NOMO-1 (cell line): ENCODE data around the gene OR8G1.
"Not testable (repeated sequence)": the region's sequence is repeated elsewhere in the genome, so short reads cannot be mapped to it uniquely, and the experiment has no call there.

Experiments used
- DNase-seq, 2 experiments: peaks; one replicate each; lab custom pipeline; 2025; ENCODE audit not compliant: unreplicated experiment in 2 of 2; lab: John Stamatoyannopoulos, UW

The OR8G1 gene

GRCh38 chr11:124233376-124233775 is 7.5 kb upstream of the OR8G1 start:
- DNase-seq = no peak

DNA sequence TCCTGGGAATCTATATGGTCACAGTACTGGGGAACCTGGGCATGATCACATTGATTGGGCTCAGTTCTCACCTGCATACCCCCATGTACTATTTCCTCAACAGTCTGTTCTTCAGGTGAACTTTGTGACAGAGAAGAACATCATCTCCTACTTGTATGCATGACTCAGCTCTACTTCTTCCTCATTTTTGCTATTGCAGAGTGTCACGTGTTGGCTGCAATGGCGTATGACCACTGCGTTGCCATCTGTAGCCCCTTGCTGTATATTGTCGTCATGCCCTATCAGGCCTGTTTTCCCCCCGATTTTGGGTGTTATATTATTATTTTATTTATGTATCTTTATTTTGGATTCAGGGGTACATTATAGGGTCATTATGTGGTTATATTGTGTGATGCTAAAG is 2.4 kb upstream of the OR8G1 start:
- DNase-seq = peak; percentile 29 to 45

GRCh38 chr11:124249869-124250268 is 9.0 kb downstream of the OR8G1 start:
- peak in 1 of 2 experiments; percentile 22 for DNase-seq

DNA sequence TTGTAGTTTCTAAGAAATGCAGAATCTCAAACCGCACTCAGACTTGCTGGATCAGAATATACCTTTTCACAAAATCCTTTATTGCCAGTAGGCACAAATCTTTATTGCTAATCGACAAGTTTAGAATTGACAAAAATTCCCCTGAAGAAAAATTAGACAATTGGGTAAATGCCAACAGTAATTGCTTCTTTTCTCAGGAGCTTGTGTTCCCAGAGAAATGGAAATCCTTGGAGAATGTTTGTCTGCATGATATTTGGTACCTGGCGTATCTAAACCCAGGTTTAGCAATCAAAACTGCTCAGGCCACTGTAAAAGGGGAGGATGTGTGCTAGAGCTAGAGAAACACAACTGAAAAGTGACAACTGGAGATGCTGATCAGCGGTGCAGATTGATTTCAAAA is 15.2 kb downstream of the OR8G1 start, which contains the start of gene OR8G5:
Gene OR8G5, plus strand, starts transcription at position 301 of the 400 bp plus-strand sequence. CDS start 8,556 bp downstream, outside the sequence.
- no peak for DNase-seq

DNA sequence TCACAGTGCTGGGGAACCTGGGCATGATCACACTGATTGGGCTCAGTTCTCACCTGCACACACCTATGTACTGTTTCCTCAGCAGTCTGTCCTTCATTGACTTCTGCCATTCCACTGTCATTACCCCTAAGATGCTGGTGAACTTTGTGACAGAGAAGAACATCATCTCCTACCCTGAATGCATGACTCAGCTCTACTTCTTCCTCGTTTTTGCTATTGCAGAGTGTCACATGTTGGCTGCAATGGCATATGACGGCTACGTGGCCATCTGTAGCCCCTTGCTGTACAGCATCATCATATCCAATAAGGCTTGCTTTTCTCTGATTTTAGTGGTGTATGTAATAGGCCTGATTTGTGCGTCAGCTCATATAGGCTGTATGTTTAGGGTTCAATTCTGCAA is 24.1 kb downstream of the OR8G1 start:
- peak in 1 of 2 experiments; percentile 6 for DNase-seq

DNA sequence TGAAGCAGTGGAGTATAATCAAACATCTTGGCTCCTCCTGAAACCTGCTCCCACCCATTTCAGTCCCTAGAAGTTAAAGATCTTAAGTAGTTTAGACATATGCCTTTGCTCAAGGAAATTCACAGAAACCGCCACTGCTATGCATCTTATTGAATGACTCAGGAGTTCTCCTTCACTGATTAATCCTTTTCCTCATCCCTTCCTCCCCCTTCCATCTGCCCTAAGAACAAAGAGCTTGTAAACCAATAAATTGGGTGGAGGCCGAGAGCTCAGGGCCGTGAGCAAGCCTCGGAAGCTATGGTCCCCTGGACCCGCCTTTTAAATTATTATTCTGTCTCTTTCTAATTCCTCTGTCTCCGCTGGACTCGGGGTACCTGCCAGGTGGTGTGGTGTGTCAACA is 30.0 kb downstream of the OR8G1 start:
- DNase-seq = not testable (repeated sequence)

GRCh38 chr11:124274000-124274399 is 33.1 kb downstream of the OR8G1 start:
- DNase-seq = no peak

DNA sequence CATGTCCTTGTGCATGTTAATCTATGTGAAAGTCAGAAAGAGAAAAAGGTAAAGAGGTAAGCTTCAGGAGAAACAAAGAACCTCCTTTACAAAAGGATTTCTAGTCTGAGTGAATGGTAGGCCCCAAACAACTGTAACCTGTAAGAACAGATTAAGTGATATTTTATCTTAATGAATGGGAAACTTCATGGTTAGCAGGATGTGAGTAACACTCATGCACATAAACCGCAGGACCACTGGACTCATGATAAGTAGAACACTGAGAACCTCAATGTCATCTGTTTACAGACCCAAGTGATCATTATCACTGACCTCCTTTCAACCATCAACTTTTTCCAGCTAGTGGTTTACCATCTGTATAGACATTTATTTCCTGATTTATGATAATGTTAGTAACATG is 35.2 kb downstream of the OR8G1 start:
- peak in 1 of 2 experiments; percentile 29 for DNase-seq

- no peak for DNase-seq
Measured at GRCh38 chr11:124277207-124277606, 36.3 kb downstream of the OR8G1 start.

DNA sequence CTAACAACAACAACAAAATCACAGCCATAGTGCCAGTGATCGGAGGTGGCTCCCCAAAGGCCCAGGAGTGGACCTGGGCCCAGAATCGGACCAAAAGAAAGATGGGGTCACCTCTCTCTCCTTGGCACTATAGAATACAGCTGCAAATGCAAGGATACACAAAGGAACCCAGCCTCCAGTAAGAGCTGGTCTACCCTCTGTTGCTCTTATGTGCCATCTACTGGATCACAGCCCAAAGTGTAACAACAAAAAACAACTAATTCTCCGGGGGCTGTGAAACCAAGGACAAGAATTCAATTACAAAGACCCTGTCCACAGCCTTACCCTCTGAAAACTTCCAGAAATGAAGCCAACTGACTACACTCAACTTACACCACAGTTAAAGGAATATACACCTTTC is 36.9 kb downstream of the OR8G1 start:
- no peak for DNase-seq

GRCh38 chr11:124278261-124278660 is 37.4 kb downstream of the OR8G1 start:
- no peak for DNase-seq

GRCh38 chr11:124285610-124286344 is 44.9 kb downstream of the OR8G1 start:
- DNase-seq = no peak

GRCh38 chr11:124294687-124295086 is 53.8 kb downstream of the OR8G1 start:
- peak; percentile 46 to 79 for DNase-seq

DNA sequence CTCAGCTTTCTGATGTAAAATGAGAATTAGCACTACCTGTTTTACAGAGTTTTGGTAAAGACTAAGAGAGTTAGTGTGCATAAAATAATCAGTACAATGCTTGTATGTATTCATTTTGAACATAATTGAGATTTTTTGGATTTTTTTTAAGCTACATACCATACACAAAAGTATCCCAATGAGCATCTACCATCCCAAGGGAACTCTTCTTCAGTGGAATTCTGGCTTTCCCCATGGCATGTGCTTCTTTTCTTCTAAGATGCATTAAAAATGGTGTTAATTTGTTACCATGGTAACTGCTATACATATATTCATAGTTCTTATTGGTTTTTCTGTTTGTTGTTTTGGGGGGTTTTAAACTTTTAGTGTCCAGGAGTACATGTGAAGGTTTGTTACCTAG is 55.1 kb downstream of the OR8G1 start:
- DNase-seq = no peak

DNA sequence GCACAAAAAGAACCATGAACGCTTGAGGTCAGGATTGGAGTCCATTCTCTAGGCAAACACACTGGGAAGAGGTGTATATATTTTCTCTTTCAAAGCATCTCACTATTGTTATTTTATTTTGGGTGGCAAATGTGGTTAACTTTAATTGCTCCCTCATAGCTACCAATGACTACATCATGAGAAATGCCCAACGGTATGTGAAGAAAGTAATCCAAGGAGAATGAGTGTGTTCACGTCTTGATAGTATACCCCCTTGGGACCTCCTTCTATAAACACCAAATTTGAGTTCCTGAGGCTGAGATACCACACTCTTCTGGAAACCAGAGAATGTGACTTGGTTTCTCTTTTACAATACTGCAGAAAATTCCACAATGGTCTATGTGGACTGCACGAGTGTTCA is 57.0 kb downstream of the OR8G1 start:
- no peak for DNase-seq

DNA sequence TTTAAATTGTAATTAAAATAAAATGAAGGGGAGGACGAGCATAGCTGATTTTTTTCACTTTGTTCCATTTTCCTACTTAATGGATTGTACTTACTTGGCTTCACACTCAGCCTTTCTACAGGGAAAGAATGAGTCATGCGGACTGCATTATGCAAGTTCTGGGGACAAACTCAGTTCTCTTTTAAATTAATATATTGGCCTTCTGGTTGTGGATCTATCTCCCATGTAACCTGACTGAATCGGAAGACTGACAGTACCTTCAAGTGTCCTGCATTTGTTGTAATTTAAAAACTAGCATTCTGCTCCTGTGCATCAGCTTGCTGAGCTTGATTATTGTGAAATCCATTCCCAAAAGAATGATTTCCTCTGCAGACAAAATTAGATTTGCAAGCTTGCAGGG is 60.7 kb downstream of the OR8G1 start:
- DNase-seq = peak in 1 of 2 experiments; percentile 41

DNA sequence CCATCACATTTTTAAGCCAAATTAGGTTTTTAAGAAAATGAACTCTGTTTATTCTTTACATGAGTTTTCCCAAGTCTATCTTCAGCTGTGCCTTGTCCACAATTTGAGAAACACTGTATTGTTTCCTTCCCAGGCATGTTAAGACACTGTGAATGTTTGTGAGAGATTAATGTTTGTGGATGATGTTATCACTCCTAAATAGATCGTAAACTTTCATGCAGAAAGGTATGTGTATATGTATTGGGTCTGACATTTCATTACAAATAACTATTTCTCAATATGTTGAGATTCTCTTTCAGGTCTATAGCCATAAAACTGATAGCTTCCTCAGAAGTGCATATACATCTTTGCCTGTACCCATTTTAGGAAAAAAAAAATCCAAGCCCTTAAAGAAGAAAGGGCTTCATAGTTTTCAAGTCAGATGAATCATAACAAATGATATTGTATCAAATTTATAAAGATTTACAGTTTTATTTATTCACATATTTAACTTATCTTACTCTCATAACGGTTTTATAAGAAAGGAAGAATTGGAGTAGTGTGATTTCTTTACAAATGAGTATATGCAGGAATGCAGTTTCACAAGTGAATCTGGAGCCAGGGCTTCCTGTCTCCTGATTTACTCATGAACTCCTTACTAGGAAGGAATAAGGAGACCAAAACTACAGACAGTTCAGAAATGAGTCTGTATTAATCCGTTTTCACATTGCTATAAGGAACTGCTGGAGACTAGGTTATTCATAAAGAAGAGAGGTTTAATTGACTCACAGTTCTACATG is 61.6 kb downstream of the OR8G1 start:
- no peak for DNase-seq
